HG03442 (cell line): ENCODE results near the gene MRPL54.

Experiments used
- ATAC-seq: cut with Tn5 transposase; IDR thresholded peaks from one replicate; pipeline ENCODE4 v1.9.1; 2021; ENCODE audit warnings: mild to moderate bottlenecking, moderate library complexity; ENCODE audit not compliant: unreplicated experiment

MRPL54 gene

DNA sequence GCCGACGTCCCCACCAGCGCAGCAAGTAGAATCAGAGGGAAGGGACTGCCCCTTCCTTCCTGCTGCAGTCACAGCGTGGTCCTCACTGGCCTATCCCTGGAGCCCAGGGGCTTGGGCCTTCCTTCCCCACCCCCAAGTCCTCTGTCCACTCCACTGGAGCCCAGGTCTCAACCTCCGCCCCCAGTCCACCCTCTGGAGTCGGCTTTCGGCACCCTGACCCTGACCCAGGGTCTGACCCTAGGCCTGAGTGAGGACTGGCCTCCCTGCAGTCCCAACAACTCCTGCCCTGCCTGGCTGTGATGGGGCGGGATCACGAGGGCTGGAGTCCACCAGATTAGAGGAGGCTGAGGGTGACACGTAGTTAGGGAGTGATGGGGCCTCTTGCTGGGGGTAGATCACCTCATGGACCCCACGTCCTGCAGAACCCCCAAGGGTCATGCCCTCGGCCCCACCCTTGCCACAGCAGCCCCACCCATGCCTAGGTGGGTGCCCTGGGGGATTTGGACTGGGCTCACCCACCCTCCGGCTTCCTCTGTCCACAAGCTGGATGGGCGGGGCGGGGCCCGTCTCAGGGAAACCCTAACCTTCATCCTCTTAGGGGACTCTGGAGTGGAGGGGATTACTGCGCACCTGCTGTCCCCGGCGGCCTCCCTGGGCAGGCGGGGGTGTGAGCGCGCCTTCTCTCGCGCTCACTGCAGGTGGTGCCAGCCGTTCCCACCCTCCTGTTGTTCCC lies 5.7 kb downstream of the MRPL54 start:
- no peak for ATAC-seq

DNA sequence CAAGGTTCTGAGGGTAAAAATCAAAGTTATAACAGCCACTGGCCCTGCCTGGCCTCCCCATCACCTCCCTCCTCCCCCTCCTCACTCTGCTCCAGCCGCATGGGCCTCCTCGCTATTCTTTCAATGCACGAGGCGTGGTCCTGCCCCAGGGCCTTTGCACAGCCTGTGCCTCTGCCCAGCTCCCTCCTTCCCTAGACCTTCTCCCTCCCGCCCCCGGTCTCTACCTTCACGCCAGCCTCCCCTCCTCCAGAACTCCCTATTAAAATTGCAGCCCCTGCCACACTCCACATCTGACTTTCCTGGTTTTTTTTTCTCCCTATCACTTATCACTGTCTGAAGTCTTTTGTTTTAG lies 6.2 kb downstream of the MRPL54 start:
- ATAC-seq = no peak

DNA sequence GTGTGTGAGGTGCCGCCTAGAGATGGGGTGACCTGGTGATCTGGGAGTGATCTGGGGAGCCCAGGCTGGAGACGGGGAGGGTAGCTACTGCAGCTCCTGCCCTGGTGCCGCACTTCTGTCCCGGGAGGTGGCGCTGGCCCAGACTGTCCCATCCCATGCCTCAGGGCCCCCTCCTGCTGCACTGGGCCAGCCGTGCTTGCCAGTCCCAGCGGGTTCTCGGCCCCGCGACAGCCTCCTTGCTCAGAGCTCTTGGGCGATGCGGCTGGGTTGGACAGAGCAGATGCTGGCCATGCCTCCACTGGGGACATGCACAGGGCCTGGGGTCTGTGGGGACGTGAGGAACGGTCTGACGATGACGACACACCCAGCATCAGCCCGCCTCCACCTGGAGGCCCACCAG lies 7.0 kb downstream of the MRPL54 start:
- ATAC-seq = no peak

DNA sequence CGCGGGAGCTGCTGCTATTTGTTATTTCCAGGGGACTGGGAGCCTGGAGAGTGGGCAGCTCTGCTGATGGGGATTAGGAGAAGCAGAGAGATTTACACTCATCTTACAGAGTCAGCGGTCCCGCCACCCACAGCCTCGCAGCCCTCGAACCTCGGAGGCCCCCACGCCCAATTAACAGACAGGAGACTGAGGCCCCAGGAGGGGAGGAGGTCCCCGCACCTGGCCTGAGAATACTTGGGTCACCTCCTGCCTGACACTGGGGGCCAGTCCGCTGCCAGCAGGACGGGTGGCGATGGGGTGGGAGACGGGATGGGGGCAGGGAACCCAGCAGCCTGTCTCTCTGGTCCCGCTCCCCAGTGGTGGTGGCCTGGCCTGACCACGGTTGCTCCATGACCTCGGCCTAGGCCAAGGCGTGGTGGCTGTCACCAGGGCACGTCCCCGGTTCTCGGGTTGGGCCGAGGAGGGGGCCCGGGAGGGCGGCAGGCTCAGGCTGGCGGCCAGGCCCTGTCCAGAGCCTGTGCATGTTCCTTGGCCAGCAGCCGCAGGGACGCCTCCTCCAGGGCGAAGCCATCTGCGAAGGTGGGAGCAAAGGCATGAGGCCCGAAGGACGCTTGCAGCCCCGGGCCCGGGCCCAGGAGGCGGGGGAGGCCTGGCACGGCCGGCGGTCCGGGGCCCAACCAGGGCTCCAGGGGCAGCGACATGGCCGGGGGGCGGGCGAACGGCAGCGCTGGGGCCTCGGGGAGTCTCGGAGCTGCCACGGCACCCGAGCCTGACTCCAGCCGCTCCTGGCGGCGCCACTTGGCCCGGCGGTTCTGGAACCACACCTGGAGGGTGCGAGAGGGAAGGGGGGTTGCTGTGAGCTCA lies 7.9 kb downstream of the MRPL54 start:
- ATAC-seq = no peak

DNA sequence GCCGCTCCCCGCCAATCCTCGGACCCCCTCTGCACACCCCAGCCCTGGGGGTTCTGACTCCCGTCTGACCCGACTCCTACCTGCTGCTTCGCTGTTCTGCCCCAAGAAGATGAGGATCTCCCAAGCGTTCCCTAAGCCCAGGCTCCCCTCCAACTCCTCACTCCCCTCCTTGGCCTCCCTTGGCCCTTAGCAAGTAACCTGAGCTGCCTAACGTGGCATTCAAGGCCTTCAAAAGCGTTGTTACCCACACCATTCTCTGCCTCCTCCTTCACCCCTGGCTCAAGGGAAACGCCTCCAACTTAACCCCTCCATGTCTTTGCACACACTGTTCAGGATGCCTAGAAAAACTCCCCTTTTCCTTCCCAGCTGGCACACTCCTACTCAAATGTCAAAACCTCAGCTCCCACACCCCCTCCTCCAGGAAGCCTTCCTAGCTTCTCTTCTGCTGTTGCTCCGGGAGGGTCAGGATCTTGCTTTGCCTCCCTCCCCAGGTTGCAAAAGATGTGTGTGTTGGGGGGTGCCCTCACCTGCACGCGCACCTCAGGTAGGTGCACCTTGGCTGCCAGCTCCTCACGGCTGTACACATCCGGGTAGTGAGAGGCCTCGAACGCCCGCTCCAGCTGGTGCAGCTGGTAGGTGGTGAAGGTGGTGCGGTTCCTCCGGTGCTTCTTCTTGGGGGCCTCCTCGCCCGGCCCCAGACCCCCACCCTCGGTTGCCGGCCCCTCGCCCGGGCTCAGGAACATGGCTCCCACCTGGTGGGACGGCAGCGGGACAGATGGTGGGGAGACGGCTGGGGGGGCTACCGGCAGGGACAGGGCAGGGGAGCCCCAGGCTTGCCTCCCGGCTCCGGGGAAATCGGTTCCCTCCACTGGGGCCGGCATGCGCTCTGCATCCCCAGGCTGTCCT lies 8.8 kb downstream of the MRPL54 start:
- ATAC-seq = no peak

DNA sequence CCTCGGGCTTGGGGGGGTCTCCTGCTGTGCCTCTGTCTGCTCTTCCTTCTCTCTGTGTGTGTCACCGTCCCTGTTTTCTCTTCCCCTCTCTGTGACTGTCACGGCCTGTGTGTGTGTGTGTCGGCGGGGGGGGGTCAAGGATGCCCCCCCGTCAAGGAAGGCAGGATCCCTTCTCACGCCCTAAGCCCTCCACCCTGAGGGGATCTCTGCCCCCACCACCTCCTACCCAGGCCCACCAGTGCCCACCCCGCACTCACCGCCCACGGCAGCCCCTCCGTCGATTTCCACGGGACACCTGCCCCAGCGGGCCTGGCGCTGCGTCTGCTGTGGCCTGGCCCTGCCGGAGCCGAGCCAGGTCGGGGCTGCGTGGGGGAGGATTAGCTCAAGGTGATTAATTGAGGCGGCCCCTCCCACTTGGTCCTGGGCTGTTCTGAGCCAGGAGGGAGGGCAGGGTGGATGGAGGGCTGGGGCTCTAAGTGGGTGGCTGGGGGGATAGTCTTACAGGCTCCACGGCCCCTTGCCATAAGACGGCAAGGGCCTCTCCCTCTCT lies 9.5 kb downstream of the MRPL54 start, which contains the start of gene RAX2:
TSS of gene RAX2 (minus strand) at position 323 of the 550 bp plus-strand sequence. CDS start 486 bp downstream, outside the sequence.
- ATAC-seq = no peak

DNA sequence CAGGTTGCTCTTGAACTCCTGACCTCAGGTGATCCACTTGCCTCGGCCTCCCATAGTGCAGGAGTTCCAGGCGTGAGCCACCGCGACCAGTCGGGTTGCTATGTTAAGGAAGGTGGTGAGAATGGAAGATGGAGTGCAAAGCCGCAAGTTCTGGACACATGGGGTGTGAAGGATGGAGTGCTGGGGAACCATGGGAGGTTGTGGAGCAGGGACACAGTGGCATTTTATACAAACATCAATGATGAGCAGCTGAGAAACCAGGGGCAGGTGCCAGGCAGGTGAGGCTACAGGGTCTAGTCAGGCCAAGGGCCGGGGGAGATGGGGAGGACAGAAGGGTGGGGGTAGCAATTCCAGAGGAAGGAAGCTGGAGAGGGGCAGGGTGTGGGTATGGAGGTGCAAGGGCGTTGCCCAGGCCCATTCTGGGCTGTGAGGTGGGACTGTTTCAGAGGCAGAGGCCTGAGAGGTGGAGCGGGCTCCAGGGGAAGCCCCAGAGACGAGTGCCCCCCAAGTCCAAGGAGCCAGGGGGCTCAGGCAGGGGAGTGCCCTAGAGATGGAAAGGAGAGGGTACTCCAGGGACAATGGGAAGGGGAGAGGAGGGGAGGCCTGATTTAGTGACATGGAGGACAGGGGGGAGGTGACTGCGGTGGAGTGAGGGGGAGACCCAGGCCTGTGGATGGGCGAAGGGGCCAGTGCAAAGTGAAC lies 11.5 kb downstream of the MRPL54 start:
- ATAC-seq = no peak

DNA sequence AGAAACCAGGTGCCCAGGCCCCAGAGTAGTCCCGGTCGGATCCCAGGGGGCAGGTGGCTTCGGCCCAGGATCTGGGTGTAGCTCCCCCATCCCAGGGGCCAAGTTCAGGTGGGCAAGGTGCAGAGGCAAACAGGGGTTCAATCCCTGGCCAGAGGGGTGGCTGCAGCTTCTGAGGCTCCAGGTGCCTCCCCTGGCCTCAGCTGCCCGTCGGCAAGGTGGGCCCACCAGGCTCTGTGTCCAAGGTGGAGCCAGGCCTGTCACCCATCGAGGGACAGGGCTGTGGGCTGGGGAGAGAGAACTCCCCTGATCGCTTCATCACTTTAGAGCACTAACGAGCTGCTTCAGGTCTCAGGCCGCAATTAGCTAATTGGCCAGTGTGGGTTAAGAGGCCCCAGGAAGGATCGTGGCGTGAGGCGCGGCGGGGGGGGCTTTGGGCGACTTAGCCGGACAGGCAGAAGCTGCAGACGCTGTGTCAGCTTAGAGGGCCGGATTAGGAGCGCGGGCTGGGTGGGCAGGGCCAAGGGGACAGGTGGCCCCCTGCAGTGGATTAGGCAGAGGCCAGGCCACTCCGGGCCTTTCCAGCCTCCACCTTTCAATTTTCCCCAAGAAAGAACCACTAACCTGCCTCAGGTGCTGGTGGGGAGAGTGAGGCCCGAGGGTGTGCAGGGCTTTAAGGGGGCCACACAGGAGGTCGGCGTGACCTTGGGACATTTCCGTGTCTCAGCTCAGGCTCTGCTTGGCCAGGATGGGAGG lies 12.3 kb downstream of the MRPL54 start:
- ATAC-seq = no peak

DNA sequence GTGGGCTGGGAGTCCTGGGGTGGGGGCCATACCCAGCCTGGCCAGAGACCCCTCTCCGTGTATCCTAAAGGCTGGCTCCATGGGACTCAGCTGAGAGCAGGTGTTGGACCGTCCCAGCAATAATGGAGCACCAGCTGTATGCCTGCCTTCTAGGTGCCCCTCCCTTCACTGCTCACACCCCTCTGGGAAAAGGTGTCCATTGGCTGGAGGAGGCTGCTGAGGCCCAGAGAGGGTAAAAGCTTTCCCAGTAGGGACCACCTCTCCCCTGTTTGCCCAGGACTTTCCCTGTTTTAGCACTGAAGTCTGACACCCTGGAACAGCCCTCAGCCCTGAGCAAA lies 12.9 kb downstream of the MRPL54 start:
- ATAC-seq = no peak

DNA sequence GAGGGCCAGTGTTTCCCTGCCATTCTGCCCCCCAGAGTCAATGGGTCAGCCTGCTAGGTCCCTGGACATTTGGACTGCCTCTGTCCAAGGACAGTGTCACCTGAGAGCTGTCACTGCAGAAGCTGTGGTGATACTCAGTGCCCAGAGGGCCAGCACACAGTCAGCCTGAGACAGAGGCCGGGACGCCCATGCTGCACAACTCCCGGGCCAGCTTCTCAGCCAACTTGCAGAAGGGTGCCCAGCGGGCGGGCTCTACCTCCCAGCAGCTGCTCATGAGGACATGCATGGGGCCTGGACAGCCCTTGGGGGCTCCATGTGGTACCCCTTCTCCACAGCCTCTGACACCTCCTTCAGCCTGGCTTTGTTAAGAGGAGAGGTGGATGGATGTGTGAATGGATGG lies 13.3 kb downstream of the MRPL54 start:
- no peak for ATAC-seq

DNA sequence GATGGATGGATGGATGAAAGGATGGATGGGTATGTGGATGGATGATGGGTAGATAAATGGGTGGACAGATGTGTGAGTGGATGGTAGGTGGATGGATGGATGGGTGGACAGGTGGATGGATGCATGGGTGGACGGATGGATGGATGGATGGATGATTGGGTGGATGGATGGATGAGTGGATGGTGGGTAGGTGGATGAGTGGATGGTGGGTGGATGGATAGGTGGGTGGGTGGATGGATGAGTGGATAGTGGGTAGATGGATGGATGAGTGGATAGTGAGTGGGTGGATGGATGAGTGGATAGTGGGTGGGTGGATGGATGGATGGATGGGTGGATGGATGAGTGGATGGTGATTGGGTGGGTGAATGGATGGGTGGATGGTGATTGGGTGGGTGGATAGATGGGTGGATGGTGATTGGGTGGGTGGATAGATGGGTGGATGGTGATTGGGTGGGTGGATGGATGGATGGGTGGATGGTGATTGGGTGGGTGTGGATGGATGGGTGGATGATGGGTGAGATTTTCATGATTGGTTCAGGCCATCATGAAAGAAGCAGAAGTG lies 14.1 kb downstream of the MRPL54 start:
- no peak for ATAC-seq

DNA sequence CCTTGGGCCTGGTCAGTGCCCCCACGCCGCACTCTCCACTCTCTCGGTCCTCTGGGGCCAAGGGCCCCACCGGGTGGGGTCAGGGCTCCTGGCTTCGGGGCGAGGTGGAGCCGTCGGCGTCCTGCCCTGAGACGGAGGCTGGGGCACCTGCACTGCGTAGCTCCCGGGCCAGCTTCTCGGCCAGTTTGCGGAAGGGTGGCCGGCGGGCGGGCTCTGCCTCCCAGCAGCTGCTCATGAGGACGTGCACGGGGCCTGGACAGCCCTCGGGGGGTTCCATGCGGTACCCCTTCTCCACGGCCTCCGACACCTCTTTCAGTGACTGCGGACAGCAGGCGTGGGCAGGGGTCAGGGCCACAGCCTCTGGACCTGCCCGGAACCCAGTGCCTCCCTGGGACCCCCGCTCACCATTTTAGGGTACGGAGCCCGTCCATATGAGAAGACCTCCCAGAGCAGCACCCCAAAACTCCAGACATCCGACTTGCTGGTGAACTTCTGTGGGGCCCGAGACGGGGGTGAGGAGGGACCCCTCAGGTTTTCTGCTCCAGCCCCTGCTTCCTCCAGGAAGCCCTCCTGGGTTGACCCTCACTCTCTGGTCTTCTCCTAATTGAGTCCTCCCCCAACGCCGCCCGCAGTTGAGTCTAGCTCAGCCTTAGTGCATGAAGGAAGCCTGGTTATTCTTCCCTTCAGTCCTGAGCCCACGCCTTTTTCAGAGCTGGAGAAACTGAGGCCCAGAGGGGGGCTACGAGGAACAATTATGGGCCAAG lies 15.8 kb downstream of the MRPL54 start:
- ATAC-seq = no peak

DNA sequence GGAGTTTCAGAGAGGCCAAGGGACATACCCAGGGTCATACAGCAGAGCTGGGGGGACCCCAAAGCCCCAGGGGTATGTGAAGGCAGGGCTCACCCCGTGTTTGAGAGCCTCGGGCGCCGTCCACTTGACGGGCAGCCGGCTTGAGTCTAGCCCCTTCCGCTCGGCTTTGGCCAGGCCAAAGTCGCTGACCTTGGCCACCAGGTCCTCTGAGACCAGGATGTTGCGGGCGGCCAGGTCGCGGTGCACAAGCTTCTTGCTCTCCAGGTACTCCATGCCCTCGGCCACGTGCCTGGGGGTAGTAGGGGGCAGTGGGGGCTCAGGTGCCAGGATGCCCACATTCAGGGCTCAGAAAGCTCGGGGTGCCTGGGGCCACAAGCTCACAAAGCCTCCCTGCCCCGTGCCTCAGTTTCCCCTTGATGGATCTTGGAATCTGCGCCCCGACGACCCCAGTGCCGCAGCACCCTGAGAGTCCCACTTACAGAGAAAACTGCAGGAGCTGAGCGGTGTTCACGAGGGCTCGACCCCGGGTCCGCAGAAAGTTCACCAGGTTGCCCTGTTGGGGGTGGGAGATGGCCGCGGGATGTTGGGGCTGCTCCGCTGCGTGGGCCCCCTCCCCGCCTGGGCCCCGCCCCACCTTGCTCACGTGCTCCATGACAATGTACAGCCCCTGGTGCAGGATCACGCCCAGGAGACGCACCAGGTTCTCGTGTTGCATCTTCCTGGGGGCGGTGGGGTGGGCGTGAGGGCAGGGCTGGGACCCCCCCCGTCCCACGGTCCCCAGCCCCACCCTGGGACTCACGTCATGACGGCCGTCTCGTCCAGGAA lies 16.6 kb downstream of the MRPL54 start:
- no peak for ATAC-seq

DNA sequence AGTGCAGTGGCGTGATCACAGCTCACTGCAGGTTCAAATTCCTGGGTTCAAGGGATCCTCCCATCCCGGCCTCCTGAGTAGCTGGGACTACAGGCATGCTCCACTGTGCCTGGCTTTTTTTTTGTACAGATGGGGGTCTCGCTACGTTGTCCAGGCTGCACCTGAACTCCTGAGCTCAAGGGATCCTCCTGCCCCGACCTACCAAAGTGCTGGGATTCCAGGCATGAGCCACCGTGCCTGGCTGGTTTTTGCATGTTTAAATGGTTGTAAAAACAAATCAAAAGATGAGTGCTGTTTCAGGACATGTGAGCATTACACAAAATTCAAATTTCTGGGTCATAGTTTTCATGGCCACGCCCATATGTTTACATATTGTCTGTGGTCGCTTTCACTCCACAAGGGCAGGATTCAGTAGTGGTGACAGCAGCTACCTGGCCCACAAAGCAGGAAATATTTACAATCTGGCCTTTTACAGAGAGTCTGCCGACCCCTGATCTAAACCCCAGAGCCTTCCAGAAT lies 18.4 kb downstream of the MRPL54 start:
- no peak for ATAC-seq

DNA sequence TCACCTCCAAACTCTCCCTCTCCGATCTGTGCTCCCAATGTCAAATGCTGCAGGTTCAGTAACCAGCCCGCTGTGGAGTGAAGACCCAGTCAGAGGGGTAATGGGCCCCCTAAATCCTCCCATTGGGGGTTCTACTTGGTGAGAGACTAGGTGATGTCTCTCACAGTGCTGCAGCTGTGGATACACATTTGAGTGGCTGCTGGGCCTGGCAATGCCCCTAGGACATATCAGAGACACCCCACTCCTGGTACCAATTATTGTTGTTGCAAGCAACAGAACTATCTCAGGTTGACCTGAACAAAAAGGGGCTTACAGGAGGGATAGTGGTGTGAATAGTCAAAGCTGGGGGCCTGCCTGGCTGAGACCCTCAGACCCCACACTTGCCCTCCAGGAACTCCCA lies 19.1 kb downstream of the MRPL54 start:
- ATAC-seq = no peak

DNA sequence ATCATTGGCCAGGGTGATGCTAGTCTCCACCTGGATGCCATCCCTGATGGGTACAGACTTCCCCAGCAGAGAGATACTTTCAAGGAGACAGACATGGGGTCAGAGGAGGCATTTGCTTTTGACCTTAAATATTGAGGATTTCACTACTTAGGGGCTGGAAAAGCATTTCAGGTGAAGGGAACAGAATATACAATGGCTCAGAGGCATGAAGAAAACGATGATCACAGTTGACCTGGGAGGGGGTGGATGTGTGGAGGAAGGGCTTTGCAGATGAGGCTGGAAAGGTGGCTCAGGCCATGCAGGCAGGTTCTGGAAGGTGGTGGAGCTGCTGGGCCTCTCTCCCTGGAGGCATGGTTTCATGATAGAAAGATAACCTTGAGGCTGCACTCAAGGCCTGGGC lies 19.8 kb downstream of the MRPL54 start:
- ATAC-seq = no peak

DNA sequence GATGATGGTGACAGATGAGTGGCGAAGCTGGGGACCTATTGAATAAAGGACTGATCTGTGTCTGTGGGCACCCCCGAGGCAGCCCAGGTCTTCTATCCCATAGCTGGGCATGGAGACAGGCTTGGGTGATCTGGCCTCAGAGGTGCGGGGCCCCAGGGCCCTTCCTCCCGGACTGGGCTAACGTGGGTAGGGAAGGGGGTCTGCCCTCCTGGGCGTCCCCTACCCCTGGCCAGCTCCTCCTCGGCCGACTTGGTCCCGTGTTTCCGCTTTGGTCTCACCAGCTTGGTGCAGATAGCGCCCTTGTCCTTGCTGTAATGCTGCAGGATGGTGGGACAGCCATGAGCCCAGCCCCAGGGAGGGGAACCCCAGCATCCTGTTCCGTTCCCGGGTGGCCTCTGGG lies 20.4 kb downstream of the MRPL54 start:
- no peak for ATAC-seq
